GM19023 (cell line): ENCODE data around the gene TTLL11.

Experiments used
- ATAC-seq: cut with Tn5 transposase; IDR thresholded peaks from one replicate; pipeline ENCODE4 v1.9.1; 2021; ENCODE audit warnings: mild to moderate bottlenecking, moderate library complexity; ENCODE audit not compliant: unreplicated experiment

Gene TTLL11

GRCh38 chr9:121818841-121819427, 274.2 kb downstream of the TTLL11 start:
- ATAC-seq, result no peak

- ATAC-seq, result no peak
These were observed 275.0 kb downstream of the TTLL11 start for GRCh38 chr9:121818016-121818661.

- no peak for ATAC-seq
These were observed 275.6 kb downstream of the TTLL11 start for GRCh38 chr9:121817476-121817875.

GRCh38 chr9:121816845-121817450, 276.2 kb downstream of the TTLL11 start:
- no peak for ATAC-seq

GRCh38 chr9:121816449-121816817, 276.7 kb downstream of the TTLL11 start:
- ATAC-seq, result no peak

GRCh38 chr9:121815546-121816448, 277.3 kb downstream of the TTLL11 start:
- no peak for ATAC-seq

- no peak for ATAC-seq
These were observed 278.0 kb downstream of the TTLL11 start for GRCh38 chr9:121815084-121815483.

GRCh38 chr9:121814594-121814993, 278.5 kb downstream of the TTLL11 start:
- no peak for ATAC-seq

GRCh38 chr9:121813519-121814210, 279.4 kb downstream of the TTLL11 start:
- ATAC-seq, result no peak

GRCh38 chr9:121812159-121812735, 280.9 kb downstream of the TTLL11 start:
- no peak for ATAC-seq

GRCh38 chr9:121811751-121812150, 281.4 kb downstream of the TTLL11 start:
- ATAC-seq, result no peak

- no peak for ATAC-seq
These were observed 282.0 kb downstream of the TTLL11 start for GRCh38 chr9:121811140-121811539.

- no peak for ATAC-seq
These were observed 282.6 kb downstream of the TTLL11 start for GRCh38 chr9:121810489-121810888.

- no peak for ATAC-seq
These were observed 283.6 kb downstream of the TTLL11 start for GRCh38 chr9:121809356-121810050.

- ATAC-seq, result no peak
These were observed 284.3 kb downstream of the TTLL11 start for GRCh38 chr9:121808781-121809180.

GRCh38 chr9:121807823-121808278, 285.3 kb downstream of the TTLL11 start:
- no peak for ATAC-seq

GRCh38 chr9:121807069-121807822, 285.9 kb downstream of the TTLL11 start:
- ATAC-seq, result no peak

GRCh38 chr9:121802753-121803152, 290.4 kb downstream of the TTLL11 start:
- ATAC-seq, result no peak

- no peak for ATAC-seq
These were observed 291.5 kb downstream of the TTLL11 start for GRCh38 chr9:121801579-121801978.
